Esophagus squamous epithelium (tissue), 4 donors: ENCODE results near the gene CIAO2A.

Experiments
- CTCF ChIP-seq, 6 experiments: fragments of 450-650 bp in 4 of 6; fragments of 200-600 bp in 2 of 6; sonication (generic) in 2 of 6; IDR thresholded peaks; one replicate each; pipeline ENCODE4 v1.5.1; 2016 to 2019; ENCODE audit warnings: antibody characterized with exemption in 6 of 6, mild to moderate bottlenecking in 4 of 6, moderate library complexity in 4 of 6
- POLR2A ChIP-seq, 4 donors: fragments of 450-650 bp; IDR thresholded peaks; one replicate each; pipeline ENCODE4 v1.6.1; 2017; ENCODE audit warnings: antibody characterized with exemption in 4 of 4, mild to moderate bottlenecking in 4 of 4, moderate library complexity in 3 of 4

- TF ChIP-seq CTCF (IDR thresholded peaks at IDR 0.05) (no peak), POLR2A (IDR thresholded peaks at IDR 0.05) (no peak)
Observed at GRCh38 chr15:64122444-64122843, 28.8 kb upstream of the CIAO2A start.
